ENCODE measurements around the gene JOSD2.
A peak's percentile ranks its signal among the peaks of the same experiment; 100 is the strongest.

JOSD2 gene
- total RNA-seq: 7.9 to 8.0 reads per million in 2 donors

- DNase-seq: peak; percentile 97
Measured at GRCh38 chr19:50511069-50511822, at the start of gene JOSD2. Gene JOSD2 (minus strand): TSS chr19:50511191. CDS start chr19:50510431, 760 bp downstream.

- no peak for DNase-seq
Measured at GRCh38 chr19:50559636-50560035, 48.6 kb upstream of the JOSD2 start.

GRCh38 chr19:50558449-50558848 is 47.5 kb upstream of the JOSD2 start:
- DNase-seq: no peak

- no peak for DNase-seq
Measured at GRCh38 chr19:50558039-50558438, 47.0 kb upstream of the JOSD2 start.

- no peak for DNase-seq
Measured at GRCh38 chr19:50557009-50557613, 46.1 kb upstream of the JOSD2 start.

GRCh38 chr19:50556282-50557008 is 45.5 kb upstream of the JOSD2 start:
- peak; percentile 42 for DNase-seq

GRCh38 chr19:50555450-50556281 is 44.7 kb upstream of the JOSD2 start:
- DNase-seq: no peak

- no peak for DNase-seq
Measured at GRCh38 chr19:50555033-50555432, 44.0 kb upstream of the JOSD2 start.

- no peak for DNase-seq
Measured at GRCh38 chr19:50554212-50554611, 43.2 kb upstream of the JOSD2 start.

GRCh38 chr19:50553134-50553703 is 42.2 kb upstream of the JOSD2 start:
- DNase-seq: no peak

- DNase-seq: no peak
Measured at GRCh38 chr19:50552540-50552939, 41.5 kb upstream of the JOSD2 start.

- DNase-seq: no peak
Measured at GRCh38 chr19:50551715-50552187, 40.8 kb upstream of the JOSD2 start.

GRCh38 chr19:50551034-50551714 is 40.2 kb upstream of the JOSD2 start:
- DNase-seq: no peak

- DNase-seq: no peak
Measured at GRCh38 chr19:50550594-50550966, 39.6 kb upstream of the JOSD2 start.

- no peak for DNase-seq
Measured at GRCh38 chr19:50549927-50550593, 39.1 kb upstream of the JOSD2 start.

- no peak for DNase-seq
Measured at GRCh38 chr19:50549059-50549926, 38.3 kb upstream of the JOSD2 start.

- no peak for DNase-seq
Measured at GRCh38 chr19:50548191-50549058, 37.4 kb upstream of the JOSD2 start.

GRCh38 chr19:50547385-50548190 is 36.6 kb upstream of the JOSD2 start:
- no peak for DNase-seq
